Hindlimb muscle (tissue), 1 donor: Measurements from ENCODE around the gene EPX. TPM values are rescaled to one million over a fixed set of nuclear protein-coding genes. Genes with fewer than 3 reads are reported as not detected.

ENCODE experiments used
- polyA plus RNA-seq: library from polyadenylated mRNA; unstranded; fragments of 120-200 nt; gene quantifications from one replicate; pipeline ENCODE4 v1.2.1, GENCODE V29; 2013; ENCODE audit not compliant: insufficient read length

The EPX gene
- polyA plus RNA-seq, 1 donor, result 0.62 TPM

Other genes with a start within 250 kb of the EPX start
- 54.0 TPM for gene CUEDC1, start 237.3 kb upstream of the EPX start, polyA plus RNA-seq
- gene VEZF1, start 204.5 kb upstream of the EPX start, polyA plus RNA-seq, result 49.1 TPM
- 158 TPM for gene SRSF1, start 185.5 kb upstream of the EPX start, polyA plus RNA-seq
- gene DYNLL2, start 109.3 kb upstream of the EPX start, polyA plus RNA-seq, result 42.2 TPM
- gene OR4D1, start 44.3 kb upstream of the EPX start, polyA plus RNA-seq, result 0.05 TPM
- not detected for gene OR4D2, start 25.7 kb upstream of the EPX start, polyA plus RNA-seq
- 17.0 TPM for gene MKS1, start 26.5 kb downstream of the EPX start, polyA plus RNA-seq
- 0.22 TPM for gene LPO, start 45.9 kb downstream of the EPX start, polyA plus RNA-seq
- gene MPO, start 88.2 kb downstream of the EPX start, polyA plus RNA-seq, result 11.4 TPM
- 5.5 TPM for gene TSPOAP1, start 136.1 kb downstream of the EPX start, polyA plus RNA-seq
- gene SUPT4H1, start 159.5 kb downstream of the EPX start, polyA plus RNA-seq, result 70.8 TPM
- 0.05 TPM for gene RNF43, start 224.8 kb downstream of the EPX start, polyA plus RNA-seq